ENCODE measurements around the gene DOK3.

DOK3 gene

GRCh38 chr5:177511796-177512675, 2.4 kb upstream of the DOK3 start:
- peaks cover 47% of the 10 kb centered on the region for H3K4me1 Mint-ChIP-seq
- H3K36me3 Mint-ChIP-seq (ENCODE audit: low read depth): peaks cover 49% of the 10 kb centered on the region
- no peak overlapping the region for H3K4me3 Mint-ChIP-seq
- H3K27ac Mint-ChIP-seq: no peak overlapping the region
- peaks cover 3% of the 10 kb centered on the region for H3K27me3 Mint-ChIP-seq
- DNase-seq (no peak), ATAC-seq (no peak)
- no peaks in the 10 kb centered on the region for H3K9me3 Mint-ChIP-seq

GRCh38 chr5:177511181-177511580, 1.6 kb upstream of the DOK3 start:
- Mint-ChIP-seq H3K4me1 (peaks cover 40% of the 10 kb centered on the region), H3K36me3 (ENCODE audit: low read depth) (peaks cover 41% of the 10 kb centered on the region), H3K27me3 (no peaks in the 10 kb centered on the region), H3K27ac (no peak overlapping the region), H3K4me3 (no peak overlapping the region), H3K9me3 (no peaks in the 10 kb centered on the region)
- ATAC-seq (no peak), DNase-seq (no peak)

- no peak for ATAC-seq
- Mint-ChIP-seq H3K27ac (peak overlapping the region; percentile 62), H3K9me3 (no peaks in the 10 kb centered on the region), H3K36me3 (ENCODE audit: low read depth) (peaks cover 36% of the 10 kb centered on the region), H3K4me1 (peaks cover 35% of the 10 kb centered on the region), H3K27me3 (no peaks in the 10 kb centered on the region), H3K4me3 (no peak overlapping the region)
- no peak for DNase-seq
Observed at GRCh38 chr5:177510567-177511053, 984 bp upstream of the DOK3 start.

GRCh38 chr5:177509991-177510566, 453 bp upstream of the DOK3 start:
- H3K27me3 Mint-ChIP-seq: no peaks in the 10 kb centered on the region
- ATAC-seq (peak; percentile 27), DNase-seq (no peak)
- peaks cover 29% of the 10 kb centered on the region for H3K4me1 Mint-ChIP-seq
- peaks cover 30% of the 10 kb centered on the region for H3K36me3 Mint-ChIP-seq (ENCODE audit: low read depth)
- H3K27ac Mint-ChIP-seq: no peak overlapping the region
- H3K9me3 Mint-ChIP-seq: no peaks in the 10 kb centered on the region
- peak overlapping the region; percentile 68 for H3K4me3 Mint-ChIP-seq

- no peak overlapping the region for H3K27ac Mint-ChIP-seq
- peaks cover 22% of the 10 kb centered on the region for H3K4me1 Mint-ChIP-seq
- no peaks in the 10 kb centered on the region for H3K27me3 Mint-ChIP-seq
- H3K36me3 Mint-ChIP-seq (ENCODE audit: low read depth): peaks cover 23% of the 10 kb centered on the region
- H3K9me3 Mint-ChIP-seq: no peaks in the 10 kb centered on the region
- ATAC-seq (peak; percentile 13), DNase-seq (no peak)
- peak overlapping the region; percentile 17 for H3K4me3 Mint-ChIP-seq
Observed at GRCh38 chr5:177508837-177509236, 789 bp downstream of the DOK3 start.

GRCh38 chr5:177508221-177508611, 1.4 kb downstream of the DOK3 start:
- ATAC-seq (no peak), DNase-seq (no peak)
- Mint-ChIP-seq H3K27ac (no peak overlapping the region), H3K36me3 (ENCODE audit: low read depth) (peaks cover 17% of the 10 kb centered on the region), H3K27me3 (no peaks in the 10 kb centered on the region), H3K4me3 (no peak overlapping the region), H3K4me1 (peaks cover 21% of the 10 kb centered on the region), H3K9me3 (no peaks in the 10 kb centered on the region)

- Mint-ChIP-seq H3K27me3 (no peaks in the 10 kb centered on the region), H3K9me3 (no peaks in the 10 kb centered on the region), H3K4me1 (peaks cover 21% of the 10 kb centered on the region), H3K27ac (peak overlapping the region; percentile 8), H3K4me3 (no peak overlapping the region), H3K36me3 (ENCODE audit: low read depth) (peaks cover 13% of the 10 kb centered on the region)
- DNase-seq (no peak), ATAC-seq (no peak)
Observed at GRCh38 chr5:177507596-177508220, 1.9 kb downstream of the DOK3 start.

GRCh38 chr5:177507165-177507564, 2.5 kb downstream of the DOK3 start:
- H3K4me1 Mint-ChIP-seq: peaks cover 24% of the 10 kb centered on the region
- H3K27me3 Mint-ChIP-seq: no peaks in the 10 kb centered on the region
- ATAC-seq (no peak), DNase-seq (no peak)
- no peaks in the 10 kb centered on the region for H3K9me3 Mint-ChIP-seq
- no peak overlapping the region for H3K4me3 Mint-ChIP-seq
- H3K36me3 Mint-ChIP-seq (ENCODE audit: low read depth): peaks cover 13% of the 10 kb centered on the region
- H3K27ac Mint-ChIP-seq: peak overlapping the region; percentile 8

- Mint-ChIP-seq H3K9me3 (no peaks in the 10 kb centered on the region), H3K4me1 (peaks cover 17% of the 10 kb centered on the region), H3K27me3 (no peaks in the 10 kb centered on the region), H3K27ac (no peak overlapping the region), H3K4me3 (no peak overlapping the region), H3K36me3 (ENCODE audit: low read depth) (no peaks in the 10 kb centered on the region)
- DNase-seq (no peak), ATAC-seq (no peak)
Observed at GRCh38 chr5:177505075-177505474, 4.6 kb downstream of the DOK3 start.

GRCh38 chr5:177504086-177505056, 5.3 kb downstream of the DOK3 start:
- no peak for DNase-seq
- H3K36me3 Mint-ChIP-seq (ENCODE audit: low read depth): no peaks in the 10 kb centered on the region
- H3K9me3 Mint-ChIP-seq: no peaks in the 10 kb centered on the region
- H3K4me3 Mint-ChIP-seq: no peak overlapping the region
- no peak overlapping the region for H3K27ac Mint-ChIP-seq
- H3K27me3 Mint-ChIP-seq: peaks cover 6% of the 10 kb centered on the region
- ATAC-seq: no peak
- peaks cover 17% of the 10 kb centered on the region for H3K4me1 Mint-ChIP-seq

- no peak for ATAC-seq
- peaks cover 12% of the 10 kb centered on the region for H3K27me3 Mint-ChIP-seq
- no peak overlapping the region for H3K4me3 Mint-ChIP-seq
- peaks cover 17% of the 10 kb centered on the region for H3K4me1 Mint-ChIP-seq
- H3K9me3 Mint-ChIP-seq: no peaks in the 10 kb centered on the region
- DNase-seq: no peak
- H3K27ac Mint-ChIP-seq: no peak overlapping the region
- H3K36me3 Mint-ChIP-seq (ENCODE audit: low read depth): no peaks in the 10 kb centered on the region
Observed at GRCh38 chr5:177503351-177504085, 6.1 kb downstream of the DOK3 start.

GRCh38 chr5:177502886-177503285, 6.7 kb downstream of the DOK3 start:
- ATAC-seq (no peak), DNase-seq (no peak)
- H3K4me1 Mint-ChIP-seq: peaks cover 21% of the 10 kb centered on the region
- H3K9me3 Mint-ChIP-seq: no peaks in the 10 kb centered on the region
- no peaks in the 10 kb centered on the region for H3K36me3 Mint-ChIP-seq (ENCODE audit: low read depth)
- no peak overlapping the region for H3K4me3 Mint-ChIP-seq
- no peak overlapping the region for H3K27ac Mint-ChIP-seq
- peaks cover 15% of the 10 kb centered on the region for H3K27me3 Mint-ChIP-seq

GRCh38 chr5:177501874-177502678, 7.5 kb downstream of the DOK3 start:
- Mint-ChIP-seq H3K36me3 (ENCODE audit: low read depth) (no peaks in the 10 kb centered on the region), H3K27me3 (peaks cover 15% of the 10 kb centered on the region), H3K4me1 (peaks cover 23% of the 10 kb centered on the region), H3K27ac (no peak overlapping the region), H3K9me3 (no peaks in the 10 kb centered on the region), H3K4me3 (no peak overlapping the region)
- no peak for ATAC-seq
- DNase-seq: no peak

All from activated naive CD8-positive, alpha-beta T cell treated with anti-CD3 and anti-CD28 coated beads, Interleukin-2, amount 50 U/mL, for 24 hours (primary cell).